GM13977 (cell line): ENCODE measurements around the gene TMEM222.
A peak's percentile ranks its signal among the peaks of the same experiment; 100 is the strongest.

Source experiments
- DNase-seq: peaks from one replicate; pipeline ENCODE4 v3.0.0; 2012; ENCODE audit warnings: low spot score
- CTCF ChIP-seq: IDR thresholded peaks from 2 replicates; pipeline ENCODE4 v1.5.1; 2012; ENCODE audit warnings: mild to moderate bottlenecking, control low read depth; ENCODE audit not compliant: insufficient read depth; ENCODE audit errors: extremely low read depth, missing control alignments
- in situ Hi-C: fragments of 300-500 bp; cut with MboI; formaldehyde crosslinking; loops from one replicate; pipeline ENCODE4 v1.12.0; 2022; ENCODE audit warnings: low sequenced_read_pairs, low pct_unique_long_range_greater_than_20kb, mixed read lengths, inconsistent platforms; ENCODE audit not compliant: unreplicated experiment

TMEM222 gene

DNA sequence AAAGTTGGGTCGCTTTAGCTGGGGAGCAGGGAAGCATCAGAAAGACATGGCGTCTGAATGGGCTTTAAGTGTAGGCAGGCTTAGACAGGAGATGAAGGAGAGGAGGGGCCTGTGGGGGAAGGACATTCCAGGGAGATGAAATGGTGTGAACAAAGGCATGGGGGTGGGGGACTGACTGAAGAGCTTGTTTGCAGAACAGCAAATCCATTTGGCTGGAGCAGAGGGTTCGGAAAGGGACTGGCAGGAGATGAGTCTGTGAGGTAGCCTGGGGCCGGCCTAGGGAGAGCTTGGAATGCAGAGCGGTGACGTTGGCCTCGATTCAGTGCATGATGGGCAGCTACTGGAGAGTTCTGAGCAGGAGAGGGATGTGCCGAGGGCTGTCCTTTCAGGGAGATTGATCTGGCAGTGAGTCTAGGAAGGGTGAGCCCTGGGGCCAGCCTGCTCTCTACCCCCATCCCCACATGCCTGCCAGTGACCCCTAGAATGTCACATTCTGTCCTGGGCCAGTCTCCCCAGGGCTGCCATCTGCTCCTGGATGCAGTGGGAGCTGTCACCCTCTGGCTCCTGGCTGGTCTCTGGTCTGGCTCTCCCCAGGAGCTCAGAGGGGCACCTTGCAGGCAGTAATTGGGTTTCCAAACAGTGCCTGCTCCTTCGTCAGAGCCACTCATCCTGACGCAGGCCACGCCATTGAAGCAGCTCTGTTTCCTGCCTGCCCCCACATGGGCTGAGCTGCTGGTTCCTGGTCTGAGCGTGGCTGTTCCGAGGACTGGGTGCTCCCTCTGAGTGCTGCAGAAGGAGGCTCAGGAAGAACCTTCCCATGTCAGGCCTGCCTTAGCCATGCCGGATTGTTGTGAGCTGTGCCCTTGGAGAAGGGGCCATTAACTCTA is 22.3 kb upstream of the TMEM222 start:
- in situ Hi-C loops, result loop anchor here (5.0 kb wide), 1 partner anchor 93 kb away; the partner anchor contains the start of gene GPR3
- DNase-seq, result no peak
- TF ChIP-seq CTCF, result no peak

GRCh38 chr1:27300341-27301051 is 21.5 kb upstream of the TMEM222 start:
- DNase-seq, result peak; percentile 90
- TF ChIP-seq CTCF, result peak; percentile 98
- in situ Hi-C loops, result loop anchor here (5.0 kb wide), 1 partner anchor 92 kb away; the partner anchor contains the start of gene GPR3

- no peak for DNase-seq
- in situ Hi-C loops, result loop anchor here (5.0 kb wide), 1 partner anchor 91 kb away; the partner anchor contains the start of gene GPR3
- no peak for TF ChIP-seq CTCF
Measured at GRCh38 chr1:27301052-27301422, 20.9 kb upstream of the TMEM222 start.

GRCh38 chr1:27301582-27302199 is 20.3 kb upstream of the TMEM222 start:
- no peak for DNase-seq
- in situ Hi-C loops, result loop anchor here (5.0 kb wide), 1 partner anchor 91 kb away; the partner anchor contains the start of gene GPR3

GRCh38 chr1:27302612-27303011 is 19.4 kb upstream of the TMEM222 start:
- in situ Hi-C loops, result loop anchor here (5.0 kb wide), 1 partner anchor 90 kb away; the partner anchor contains the start of gene GPR3
- no peak for TF ChIP-seq CTCF
- DNase-seq, result no peak

More at GRCh38 chr1:27301582-27302199, 20.3 kb upstream of the TMEM222 start:
- no peak for TF ChIP-seq CTCF

DNA sequence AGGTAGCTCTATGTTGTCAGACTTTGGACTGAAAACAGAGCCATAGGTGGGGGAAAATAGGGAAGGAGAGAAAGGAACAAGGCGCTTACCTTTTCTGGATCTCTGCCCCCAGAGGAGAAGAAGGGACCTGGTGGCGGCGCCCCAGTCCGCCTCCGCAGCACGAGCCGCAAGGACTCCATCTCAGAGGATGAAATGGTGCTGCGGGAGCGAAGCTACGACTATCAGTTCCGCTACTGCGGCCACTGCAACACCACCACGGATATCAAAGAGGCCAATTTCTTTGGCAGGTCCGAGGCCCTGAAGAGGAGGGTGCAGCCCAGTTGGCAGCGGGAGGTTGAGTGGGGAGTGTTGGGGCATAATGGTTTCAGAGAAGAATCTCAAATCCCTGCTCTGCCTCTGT is 18.5 kb upstream of the TMEM222 start:
- no peak for TF ChIP-seq CTCF
- in situ Hi-C loops, result loop anchor here (5.0 kb wide), 1 partner anchor 89 kb away; the partner anchor contains the start of gene GPR3
- DNase-seq, result no peak
